Loucy (cell line): Measurements from ENCODE around the gene TRERF1.

Experiments used
- CTCF ChIP-seq: fragments of 200-600 bp; sonication (generic); conservative IDR thresholded peaks from 2 replicates; pipeline ENCODE4 v1.5.1; 2014; ENCODE audit warnings: mild to moderate bottlenecking, antibody characterized with exemption, low read length
- EZH2phosphoT487 ChIP-seq: fragments of 200-600 bp; IDR thresholded peaks from 2 replicates; pipeline ENCODE4 v1.6.1; 2018; ENCODE audit warnings: antibody characterized with exemption, mild to moderate bottlenecking, moderate library complexity, borderline replicate concordance

DNA sequence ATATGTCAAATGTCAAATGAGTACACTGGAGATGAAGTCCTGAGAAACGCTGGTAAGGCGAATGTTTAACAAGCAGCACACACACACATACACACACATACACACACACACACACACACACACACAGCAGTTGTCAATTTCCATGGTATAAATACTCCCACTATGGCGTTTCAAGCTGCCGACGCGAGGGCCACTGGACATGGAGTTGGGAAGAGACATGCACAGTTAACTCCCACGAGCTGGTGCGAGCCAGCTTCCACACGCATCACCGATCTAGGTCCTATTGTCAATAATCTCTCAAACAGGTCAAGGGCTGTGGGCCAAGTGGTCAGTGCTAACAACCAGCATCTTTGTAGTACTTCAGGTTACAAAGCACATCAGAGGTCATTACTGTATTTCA is 58.9 kb downstream of the TRERF1 start:
- TF ChIP-seq CTCF (no peak), EZH2phosphoT487 (no peak)
